Neuronal stem cell (in vitro differentiated cells): ENCODE measurements around the gene PDS5B.

ENCODE experiments used
- DNase-seq: peaks from one replicate; pipeline ENCODE4 v3.0.0-alpha.2; 2013; ENCODE audit warnings: low spot score
- H2AFZ ChIP-seq: one replicate; pipeline ENCODE4 v1.6.1; 2013; ENCODE audit warnings: mild to moderate bottlenecking, low read length, inconsistent platforms
- H2AK5ac ChIP-seq: 2 replicates; pipeline ENCODE4 v1.6.1; 2013; ENCODE audit warnings: low read depth, mild to moderate bottlenecking, inconsistent platforms, low read length, moderate library complexity, mixed read lengths
- H2BK120ac ChIP-seq: 2 replicates; pipeline ENCODE4 v1.6.1; 2013; ENCODE audit warnings: low read depth, mild to moderate bottlenecking, inconsistent platforms, low read length, moderate library complexity, mixed read lengths
- H2BK12ac ChIP-seq: one replicate; pipeline ENCODE4 v1.6.1; 2013; ENCODE audit warnings: low read length, inconsistent platforms
- H2BK15ac ChIP-seq: 2 replicates; pipeline ENCODE4 v1.6.1; 2013; ENCODE audit warnings: mild to moderate bottlenecking, low read length, inconsistent platforms, mixed read lengths
- H2BK5ac ChIP-seq: one replicate; pipeline ENCODE4 v1.6.1; 2013; ENCODE audit warnings: inconsistent platforms, mild to moderate bottlenecking, low read length, moderate library complexity
- H3K14ac ChIP-seq: one replicate; pipeline ENCODE4 v1.6.1; 2013; ENCODE audit warnings: low read length, inconsistent platforms
- H3K18ac ChIP-seq: 2 replicates; pipeline ENCODE4 v1.6.1; 2013; ENCODE audit warnings: low read length, inconsistent platforms
- H3K23ac ChIP-seq: 2 replicates; pipeline ENCODE4 v1.6.1; 2013; ENCODE audit warnings: low read depth, mild to moderate bottlenecking, mixed read lengths, low read length, inconsistent platforms; ENCODE audit not compliant: poor library complexity
- H3K27ac ChIP-seq: replicated peaks from 3 replicates; pipeline ENCODE4 v1.5.1; 2013; ENCODE audit warnings: low read length, inconsistent platforms
- H3K27me3 ChIP-seq, 3 experiments: 2 replicates each; pipeline ENCODE4 v1.6.1; 2013; ENCODE audit warnings: low read length in 3 of 3, mild to moderate bottlenecking in 2 of 3, inconsistent platforms in 1 of 3, low read depth in 1 of 3, mixed read lengths in 1 of 3, moderate library complexity in 1 of 3; ENCODE audit not compliant: control insufficient read depth in 3 of 3, insufficient read depth in 3 of 3
- H3K36me3 ChIP-seq, 2 donors: replicated peaks in 1 of 2; 2 replicates each; pipeline ENCODE4 v1.6.1; 2013; ENCODE audit warnings: low read length in 2 of 2; ENCODE audit not compliant: control insufficient read depth in 2 of 2, insufficient read depth in 2 of 2
- H3K4ac ChIP-seq: 2 replicates; pipeline ENCODE4 v1.6.1; 2013; ENCODE audit warnings: inconsistent platforms, mild to moderate bottlenecking, low read length, moderate library complexity
- H3K4me1 ChIP-seq, 2 donors: 1 replicate in 1 of 2; 2 replicates in 1 of 2; pipeline ENCODE4 v1.6.1; 2013; ENCODE audit warnings: low read length in 2 of 2, low read depth in 1 of 2; ENCODE audit not compliant: control insufficient read depth in 2 of 2, insufficient read depth in 1 of 2
- H3K4me2 ChIP-seq: one replicate; pipeline ENCODE4 v1.6.1; 2013; ENCODE audit warnings: mild to moderate bottlenecking, low read length, inconsistent platforms; ENCODE audit not compliant: insufficient read depth, poor library complexity, severe bottlenecking
- H3K4me3 ChIP-seq, 2 donors: 2 replicates each; pipeline ENCODE4 v1.5.1; 2013; ENCODE audit warnings: low read length in 2 of 2, mild to moderate bottlenecking in 2 of 2, inconsistent platforms in 1 of 2, moderate library complexity in 1 of 2
- H3K79me1 ChIP-seq: one replicate; pipeline ENCODE4 v1.6.1; 2013; ENCODE audit warnings: low read depth, mild to moderate bottlenecking, inconsistent platforms, low read length, moderate library complexity
- H3K9ac ChIP-seq: one replicate; pipeline ENCODE4 v1.6.1; 2013; ENCODE audit warnings: mild to moderate bottlenecking, low read depth, low read length, inconsistent platforms; ENCODE audit not compliant: poor library complexity
- H3K9me3 ChIP-seq, 2 donors: replicated peaks in 1 of 2; 2 replicates each; pipeline versions ENCODE3 to v1.6.1; 2013; ENCODE audit warnings: low read length in 2 of 2, mild to moderate bottlenecking in 2 of 2, inconsistent platforms in 1 of 2, low read depth in 1 of 2, mixed read lengths in 1 of 2, moderate library complexity in 1 of 2; ENCODE audit not compliant: control insufficient read depth in 2 of 2, insufficient read depth in 1 of 2
- H4K8ac ChIP-seq: one replicate; pipeline ENCODE4 v1.6.1; 2013; ENCODE audit warnings: low read depth, mild to moderate bottlenecking, inconsistent platforms, low read length, moderate library complexity
- H4K91ac ChIP-seq: one replicate; pipeline ENCODE4 v1.6.1; 2013; ENCODE audit warnings: low read length, low read depth, mild to moderate bottlenecking, inconsistent platforms; ENCODE audit not compliant: poor library complexity
- WGBS, 2 donors: extraction: QIAGEN DNeasy Blood & Tissue Kit; methylation state at CpG; one replicate each; pipeline ENCODE4 v1.1.7; 2013; ENCODE audit warnings: missing lambda C conversion rate in 2 of 2, mixed read lengths in 1 of 2; ENCODE audit not compliant: insufficient read length in 2 of 2, insufficient replicate concordance in 1 of 2; ENCODE audit errors: extremely low coverage in 2 of 2; 5-methylcytosine and 5-hydroxymethylcytosine counted together

The PDS5B gene

GRCh38 chr13:32642316-32642715 lies 56.1 kb downstream of the PDS5B start:
- Histone ChIP-seq H4K8ac (no peak overlapping the region), H3K18ac (no peak overlapping the region), H3K9me3 (no peaks in the 10 kb centered on the region), H2BK12ac (no peak overlapping the region), H2AK5ac (no peak overlapping the region), H3K27ac (no peak overlapping the region), H3K4me2 (no peak overlapping the region), H3K23ac (no peak overlapping the region), H3K27me3 (no peaks in the 10 kb centered on the region), H4K91ac (no peak overlapping the region), H3K36me3 (no peaks in the 10 kb centered on the region), H2BK5ac (no peak overlapping the region), H3K79me1 (peaks cover 3% of the 10 kb centered on the region), H3K4me3 (no peak overlapping the region), H3K14ac (no peak overlapping the region), H2BK15ac (no peak overlapping the region), H3K4me1 (peaks cover 3 to 4% of the 10 kb centered on the region in 2 donors), H2AFZ (no peak overlapping the region), H3K4ac (no peak overlapping the region), H2BK120ac (no peak overlapping the region), H3K9ac (no peak overlapping the region)
- no peak for DNase-seq
- WGBS, 2 donors: no CpG with 5 or more reads among the region's 1 CpG

- Histone ChIP-seq H3K27ac (no peak overlapping the region), H4K8ac (no peak overlapping the region), H3K79me1 (peaks cover 2% of the 10 kb centered on the region), H2BK15ac (no peak overlapping the region), H2AFZ (no peak overlapping the region), H2BK12ac (no peak overlapping the region), H3K23ac (no peak overlapping the region), H2AK5ac (no peak overlapping the region), H3K36me3 (no peaks in the 10 kb centered on the region), H3K9ac (no peak overlapping the region), H3K4me3 (no peak overlapping the region), H3K18ac (no peak overlapping the region), H2BK5ac (no peak overlapping the region), H4K91ac (no peak overlapping the region), H2BK120ac (no peak overlapping the region), H3K4me1 (peaks cover 0 to 4% of the 10 kb centered on the region in 2 donors), H3K4me2 (no peak overlapping the region), H3K27me3 (no peaks in the 10 kb centered on the region), H3K14ac (no peak overlapping the region), H3K4ac (no peak overlapping the region), H3K9me3 (no peaks in the 10 kb centered on the region)
- DNase-seq: no peak
- no CpG with 5 or more reads among the region's 1 CpG for WGBS, 2 donors
Measured at GRCh38 chr13:32642858-32643257, 56.6 kb downstream of the PDS5B start.

- H4K8ac ChIP-seq: no peak overlapping the region
- no peak overlapping the region for H3K18ac ChIP-seq
- no peak overlapping the region for H3K4me3 ChIP-seq
- no peak overlapping the region for H3K4ac ChIP-seq
- WGBS, 2 donors: no CpG with 5 or more reads among the region's 2 CpGs
- H3K36me3 ChIP-seq: peaks cover 0 to 8% of the 10 kb centered on the region in 2 donors
- no peak overlapping the region for H4K91ac ChIP-seq
- H3K23ac ChIP-seq: no peak overlapping the region
- H3K4me1 ChIP-seq: peaks cover 0 to 6% of the 10 kb centered on the region in 2 donors
- H2BK15ac ChIP-seq: no peak overlapping the region
- H2BK5ac ChIP-seq: no peak overlapping the region
- H2AFZ ChIP-seq: no peak overlapping the region
- DNase-seq: no peak
- no peak overlapping the region for H2BK120ac ChIP-seq
- H3K79me1 ChIP-seq: no peaks in the 10 kb centered on the region
- no peak overlapping the region for H3K9ac ChIP-seq
- H3K4me2 ChIP-seq: no peak overlapping the region
- no peak overlapping the region for H3K14ac ChIP-seq
- H3K27me3 ChIP-seq: no peaks in the 10 kb centered on the region
- H3K27ac ChIP-seq: no peak overlapping the region
- no peaks in the 10 kb centered on the region for H3K9me3 ChIP-seq
- H2AK5ac ChIP-seq: no peak overlapping the region
- no peak overlapping the region for H2BK12ac ChIP-seq
Measured at GRCh38 chr13:32645854-32646253, 59.6 kb downstream of the PDS5B start.

- no peak overlapping the region for H3K4ac ChIP-seq
- no peak overlapping the region for H2BK120ac ChIP-seq
- H2AK5ac ChIP-seq: no peak overlapping the region
- no peak overlapping the region for H2AFZ ChIP-seq
- no peak overlapping the region for H2BK5ac ChIP-seq
- H3K9me3 ChIP-seq: no peaks in the 10 kb centered on the region
- WGBS, 2 donors: no CpG with 5 or more reads among the region's 1 CpG
- H3K36me3 ChIP-seq: peaks cover 0 to 26% of the 10 kb centered on the region in 2 donors
- no peak overlapping the region for H3K14ac ChIP-seq
- H3K27ac ChIP-seq: no peak overlapping the region
- no peak for DNase-seq
- H4K91ac ChIP-seq: no peak overlapping the region
- no peak overlapping the region for H2BK12ac ChIP-seq
- H3K4me2 ChIP-seq: no peak overlapping the region
- no peak overlapping the region for H3K4me3 ChIP-seq
- no peak overlapping the region for H4K8ac ChIP-seq
- H2BK15ac ChIP-seq: no peak overlapping the region
- H3K9ac ChIP-seq: no peak overlapping the region
- peaks cover 0 to 6% of the 10 kb centered on the region in 2 donors for H3K4me1 ChIP-seq
- H3K23ac ChIP-seq: no peak overlapping the region
- H3K18ac ChIP-seq: no peak overlapping the region
- no peaks in the 10 kb centered on the region for H3K27me3 ChIP-seq
- H3K79me1 ChIP-seq: no peaks in the 10 kb centered on the region
Measured at GRCh38 chr13:32647926-32648325, 61.7 kb downstream of the PDS5B start.
